ENCODE data around the gene IGSF8. TPM values are rescaled to one million over a fixed set of nuclear protein-coding genes. Genes with fewer than 3 reads are reported as not detected.

The IGSF8 gene
- total RNA-seq, 2 donors from 2014 or later = 23.8 to 30.8 TPM

DNA sequence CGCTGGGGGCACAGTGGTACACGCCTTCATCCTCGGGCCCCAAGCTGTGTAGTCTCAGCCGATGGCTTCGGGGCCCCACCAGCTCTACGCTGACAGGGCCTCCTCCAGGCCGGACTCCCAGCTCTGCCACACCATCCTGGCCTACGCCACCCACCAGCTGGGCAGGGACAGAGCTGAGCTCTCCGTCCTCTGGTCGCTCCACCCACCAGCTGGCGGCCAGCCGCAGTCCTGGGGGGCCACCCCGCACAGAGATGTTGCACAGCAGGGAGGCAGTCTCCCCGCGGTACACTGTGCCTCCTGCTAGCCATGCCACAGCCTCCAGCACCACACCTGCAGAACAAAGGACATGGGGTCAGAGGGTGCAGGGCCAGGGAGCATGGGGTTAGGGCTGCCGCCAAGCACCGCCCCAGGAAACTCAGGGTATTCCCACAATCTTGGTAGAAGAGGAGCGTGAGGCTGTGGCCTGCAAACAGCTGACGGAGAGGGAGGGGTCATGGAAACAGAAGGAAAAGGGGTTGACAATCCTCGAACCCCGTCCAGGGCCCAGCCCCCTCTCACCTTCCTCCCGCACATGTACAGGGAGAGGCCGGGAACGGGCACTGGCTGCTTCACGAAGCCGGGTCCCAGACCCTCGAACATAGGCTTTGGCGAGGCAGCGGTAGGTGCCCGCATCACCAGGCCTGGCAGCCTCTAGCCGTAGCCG lies 5.9 kb downstream of the IGSF8 start:
- no peak overlapping the region for H3K4me3 Mint-ChIP-seq
- no peak for ATAC-seq (replicated peaks)
- H3K9me3 Mint-ChIP-seq = no peaks in the 10 kb centered on the region
- H3K36me3 Mint-ChIP-seq (ENCODE audit: low read depth) = peaks cover 44% of the 10 kb centered on the region
- no peak overlapping the region for H3K27ac Mint-ChIP-seq
- H3K27me3 Mint-ChIP-seq = no peaks in the 10 kb centered on the region
- peaks cover 19% of the 10 kb centered on the region for H3K4me1 Mint-ChIP-seq

GRCh38 chr1:160091666-160092223 lies 6.7 kb downstream of the IGSF8 start:
- H3K4me1 Mint-ChIP-seq = peaks cover 18% of the 10 kb centered on the region
- H3K27me3 Mint-ChIP-seq = no peaks in the 10 kb centered on the region
- ATAC-seq (replicated peaks) = no peak
- peaks cover 49% of the 10 kb centered on the region for H3K36me3 Mint-ChIP-seq (ENCODE audit: low read depth)
- no peak overlapping the region for H3K4me3 Mint-ChIP-seq
- no peak overlapping the region for H3K27ac Mint-ChIP-seq
- H3K9me3 Mint-ChIP-seq = no peaks in the 10 kb centered on the region

GRCh38 chr1:160090760-160091159 lies 7.7 kb downstream of the IGSF8 start:
- H3K27me3 Mint-ChIP-seq = no peaks in the 10 kb centered on the region
- peaks cover 10% of the 10 kb centered on the region for H3K4me1 Mint-ChIP-seq
- H3K9me3 Mint-ChIP-seq = no peaks in the 10 kb centered on the region
- H3K36me3 Mint-ChIP-seq (ENCODE audit: low read depth) = peaks cover 51% of the 10 kb centered on the region
- no peak overlapping the region for H3K4me3 Mint-ChIP-seq
- H3K27ac Mint-ChIP-seq = peak overlapping the region; percentile 56
- no peak for ATAC-seq (replicated peaks)

DNA sequence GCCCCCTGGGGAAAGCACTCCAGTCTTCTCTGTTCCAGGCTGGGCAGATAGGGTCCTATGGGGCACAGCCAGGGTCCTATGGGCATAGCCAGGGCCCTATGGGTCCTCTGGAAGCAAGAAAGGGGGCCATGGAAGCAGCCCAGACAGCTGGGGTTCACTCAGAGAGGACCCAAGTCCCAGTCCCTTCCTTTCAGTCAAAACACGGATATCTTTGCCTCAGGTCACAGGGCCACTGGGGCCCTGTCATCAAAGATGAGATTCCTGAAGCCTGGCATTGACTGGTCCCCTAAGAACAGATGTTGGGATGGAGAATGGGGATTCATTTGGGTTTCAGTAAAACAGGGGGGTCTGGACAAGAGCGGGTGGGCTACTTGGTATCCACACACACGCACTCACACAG lies 8.5 kb downstream of the IGSF8 start:
- no peak overlapping the region for H3K27ac Mint-ChIP-seq
- H3K27me3 Mint-ChIP-seq = no peaks in the 10 kb centered on the region
- H3K36me3 Mint-ChIP-seq (ENCODE audit: low read depth) = peaks cover 51% of the 10 kb centered on the region
- no peaks in the 10 kb centered on the region for H3K9me3 Mint-ChIP-seq
- H3K4me1 Mint-ChIP-seq = peaks cover 9% of the 10 kb centered on the region
- no peak overlapping the region for H3K4me3 Mint-ChIP-seq
- no peak for ATAC-seq (replicated peaks)

DNA sequence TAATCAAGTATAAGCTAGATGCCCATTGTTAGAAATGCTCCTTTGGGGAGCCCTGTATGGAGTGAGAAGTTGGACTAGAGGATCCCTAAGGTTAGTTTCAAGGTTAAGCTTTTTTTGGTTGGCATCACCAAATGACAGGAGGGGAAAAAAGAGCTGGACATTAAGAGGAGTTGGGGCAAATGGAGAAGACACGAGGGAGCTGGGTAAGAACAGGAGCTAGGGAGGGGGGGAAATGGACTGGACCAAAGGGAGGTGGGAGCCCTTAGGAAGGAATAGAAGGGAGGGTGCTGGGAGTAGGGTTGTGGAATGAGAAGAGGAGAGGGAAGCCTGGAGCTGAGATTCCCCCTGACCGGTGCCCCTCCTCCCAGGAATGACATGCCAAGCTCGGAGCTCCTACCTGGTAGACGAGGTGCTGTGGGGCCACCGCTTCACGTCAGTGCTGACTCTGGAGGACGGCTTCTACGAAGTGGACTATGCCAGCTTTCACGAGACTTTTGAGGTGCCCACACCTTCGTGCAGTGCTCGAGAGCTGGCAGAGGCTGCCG lies 11.2 kb downstream of the IGSF8 start:
- Mint-ChIP-seq H3K4me1 (peaks cover 9% of the 10 kb centered on the region), H3K4me3 (no peak overlapping the region), H3K27ac (peak overlapping the region; percentile 14)

GRCh38 chr1:160086456-160086892 lies 11.9 kb downstream of the IGSF8 start:
- peaks cover 9% of the 10 kb centered on the region for H3K4me1 Mint-ChIP-seq
- ATAC-seq (replicated peaks) = no peak
- no peaks in the 10 kb centered on the region for H3K9me3 Mint-ChIP-seq
- peaks cover 13% of the 10 kb centered on the region for H3K27me3 Mint-ChIP-seq
- no peak overlapping the region for H3K4me3 Mint-ChIP-seq
- peaks cover 34% of the 10 kb centered on the region for H3K36me3 Mint-ChIP-seq (ENCODE audit: low read depth)
- peak overlapping the region; percentile 14 for H3K27ac Mint-ChIP-seq

More for the DNA sequence above, 11.2 kb downstream of the IGSF8 start:
- ATAC-seq (replicated peaks) = no peak
- H3K27me3 Mint-ChIP-seq = peaks cover 8% of the 10 kb centered on the region
- peaks cover 34% of the 10 kb centered on the region for H3K36me3 Mint-ChIP-seq (ENCODE audit: low read depth)
- H3K9me3 Mint-ChIP-seq = no peaks in the 10 kb centered on the region

- H3K4me1 Mint-ChIP-seq = peaks cover 9% of the 10 kb centered on the region
- no peak overlapping the region for H3K4me3 Mint-ChIP-seq
- H3K27me3 Mint-ChIP-seq = peaks cover 18% of the 10 kb centered on the region
- ATAC-seq (replicated peaks) = peak; percentile 79
- H3K9me3 Mint-ChIP-seq = no peaks in the 10 kb centered on the region
- no peak overlapping the region for H3K27ac Mint-ChIP-seq
- H3K36me3 Mint-ChIP-seq (ENCODE audit: low read depth) = peaks cover 29% of the 10 kb centered on the region
Observed at GRCh38 chr1:160085686-160086455, 12.5 kb downstream of the IGSF8 start.

DNA sequence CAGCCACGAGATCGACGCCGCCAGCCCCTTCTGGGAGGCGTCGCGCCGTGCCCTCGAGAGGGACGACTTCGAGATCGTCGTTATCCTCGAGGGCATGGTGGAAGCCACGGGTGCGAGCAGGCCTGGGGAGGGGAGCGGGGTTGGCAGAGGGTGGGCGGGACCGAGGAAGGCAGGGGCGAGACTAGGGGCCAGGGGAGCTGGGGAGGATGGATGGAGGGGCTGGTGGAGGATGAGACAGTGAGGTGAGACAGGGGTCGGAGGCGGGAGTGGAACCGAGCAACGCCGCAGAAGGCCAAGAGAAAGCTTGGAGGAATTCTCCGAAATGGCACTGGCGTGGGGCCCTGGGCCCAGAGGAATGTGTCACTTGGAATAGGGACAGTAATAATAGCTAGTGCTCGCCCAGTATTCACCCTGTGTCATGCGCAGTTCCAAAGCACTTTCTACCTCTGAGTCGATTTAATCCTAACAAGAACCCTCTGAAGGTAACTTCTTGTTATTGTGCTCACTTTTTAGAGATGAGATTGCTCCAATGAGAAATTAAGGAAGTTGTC lies 13.6 kb downstream of the IGSF8 start:
- no peak for ATAC-seq (replicated peaks)
- Mint-ChIP-seq H3K27me3 (peaks cover 26% of the 10 kb centered on the region), H3K4me1 (peaks cover 9% of the 10 kb centered on the region), H3K4me3 (peak overlapping the region; percentile 62), H3K27ac (no peak overlapping the region), H3K36me3 (ENCODE audit: low read depth) (peaks cover 23% of the 10 kb centered on the region), H3K9me3 (no peaks in the 10 kb centered on the region)

DNA sequence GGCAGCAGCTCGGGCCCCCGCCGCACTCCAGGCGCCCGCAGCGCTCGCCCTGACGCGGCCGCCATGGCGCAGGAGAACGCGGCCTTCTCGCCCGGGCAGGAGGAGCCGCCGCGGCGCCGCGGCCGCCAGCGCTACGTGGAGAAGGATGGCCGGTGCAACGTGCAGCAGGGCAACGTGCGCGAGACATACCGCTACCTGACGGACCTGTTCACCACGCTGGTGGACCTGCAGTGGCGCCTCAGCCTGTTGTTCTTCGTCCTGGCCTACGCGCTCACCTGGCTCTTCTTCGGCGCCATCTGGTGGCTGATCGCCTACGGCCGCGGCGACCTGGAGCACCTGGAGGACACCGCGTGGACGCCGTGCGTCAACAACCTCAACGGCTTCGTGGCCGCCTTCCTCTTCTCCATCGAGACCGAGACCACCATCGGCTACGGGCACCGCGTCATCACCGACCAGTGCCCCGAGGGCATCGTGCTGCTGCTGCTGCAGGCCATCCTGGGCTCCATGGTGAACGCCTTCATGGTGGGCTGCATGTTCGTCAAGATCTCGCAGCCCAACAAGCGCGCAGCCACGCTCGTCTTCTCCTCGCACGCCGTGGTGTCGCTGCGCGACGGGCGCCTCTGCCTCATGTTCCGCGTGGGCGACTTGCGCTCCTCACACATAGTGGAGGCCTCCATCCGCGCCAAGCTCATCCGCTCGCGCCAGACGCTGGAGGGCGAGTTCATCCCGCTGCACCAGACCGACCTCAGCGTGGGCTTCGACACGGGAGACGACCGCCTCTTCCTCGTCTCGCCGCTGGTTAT lies 14.2 kb downstream of the IGSF8 start:
- no peaks in the 10 kb centered on the region for H3K9me3 Mint-ChIP-seq
- H3K36me3 Mint-ChIP-seq (ENCODE audit: low read depth) = peaks cover 21% of the 10 kb centered on the region
- peak overlapping the region; percentile 62 for H3K4me3 Mint-ChIP-seq
- peak; percentile 81 for ATAC-seq (replicated peaks)
- peaks cover 29% of the 10 kb centered on the region for H3K27me3 Mint-ChIP-seq
- peaks cover 9% of the 10 kb centered on the region for H3K4me1 Mint-ChIP-seq
- H3K27ac Mint-ChIP-seq = no peak overlapping the region

DNA sequence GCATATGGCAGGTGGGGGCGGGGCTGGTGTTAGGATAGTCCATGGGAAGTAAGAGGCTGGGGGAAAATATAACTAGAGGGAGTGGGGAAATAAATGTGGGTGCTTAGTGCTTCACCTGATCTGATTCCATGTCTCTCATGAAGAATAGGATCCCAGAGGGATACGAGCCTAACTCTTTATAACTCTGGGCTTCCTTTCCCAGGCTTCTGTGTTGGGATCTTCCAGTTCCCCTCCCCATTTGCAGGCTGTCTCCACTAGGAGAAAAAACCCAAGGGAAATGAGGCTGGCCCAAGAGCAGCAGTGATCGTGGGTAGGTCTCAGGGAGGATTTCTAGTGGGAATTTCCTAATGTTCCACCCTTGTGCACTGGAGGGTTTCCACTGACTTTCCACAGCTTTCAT lies 15.5 kb downstream of the IGSF8 start:
- peak overlapping the region; percentile 62 for H3K4me3 Mint-ChIP-seq
- H3K27ac Mint-ChIP-seq = no peak overlapping the region
- H3K36me3 Mint-ChIP-seq (ENCODE audit: low read depth) = peaks cover 10% of the 10 kb centered on the region
- no peak for ATAC-seq (replicated peaks)
- no peaks in the 10 kb centered on the region for H3K9me3 Mint-ChIP-seq
- H3K4me1 Mint-ChIP-seq = peaks cover 10% of the 10 kb centered on the region
- peaks cover 37% of the 10 kb centered on the region for H3K27me3 Mint-ChIP-seq

GRCh38 chr1:160082487-160082886 lies 15.9 kb downstream of the IGSF8 start:
- Mint-ChIP-seq H3K4me1 (peaks cover 10% of the 10 kb centered on the region), H3K9me3 (no peaks in the 10 kb centered on the region), H3K27me3 (peaks cover 37% of the 10 kb centered on the region), H3K4me3 (no peak overlapping the region), H3K36me3 (ENCODE audit: low read depth) (peaks cover 8% of the 10 kb centered on the region), H3K27ac (no peak overlapping the region)
- ATAC-seq (replicated peaks) = no peak

- no peak for ATAC-seq (replicated peaks)
- Mint-ChIP-seq H3K4me3 (no peak within 1 kb of the TSS), H3K4me1 (peaks cover 5% of the 10 kb centered on the region), H3K36me3 (ENCODE audit: low read depth) (no peaks in the 10 kb centered on the region), H3K27ac (no peak within 1 kb of the TSS), H3K27me3 (peaks cover 40% of the 10 kb centered on the region), H3K9me3 (no peaks in the 10 kb centered on the region)
Observed at GRCh38 chr1:160081261-160081936, 17.0 kb downstream of the IGSF8 start, which contains the start of gene KCNJ9. KCNJ9 (plus strand) TSS chr1:160081538; CDS start chr1:160084031, 2,493 bp downstream.

GRCh38 chr1:160080381-160081100 lies 17.9 kb downstream of the IGSF8 start:
- Mint-ChIP-seq H3K4me1 (peaks cover 5% of the 10 kb centered on the region), H3K36me3 (ENCODE audit: low read depth) (no peaks in the 10 kb centered on the region), H3K4me3 (no peak overlapping the region), H3K9me3 (no peaks in the 10 kb centered on the region), H3K27me3 (peaks cover 45% of the 10 kb centered on the region), H3K27ac (no peak overlapping the region)
- peak; percentile 17 for ATAC-seq (replicated peaks)
